HG03159 (cell line): ENCODE results near the gene ZMIZ2.
"Not testable (repeated sequence)": the region's sequence is repeated elsewhere in the genome, so short reads cannot be mapped to it uniquely, and the experiment has no call there.

Experiments
- ATAC-seq: cut with Tn5 transposase; IDR thresholded peaks from one replicate; pipeline ENCODE4 v1.9.1; 2021; ENCODE audit warnings: mild to moderate bottlenecking, moderate library complexity; ENCODE audit not compliant: unreplicated experiment

Gene ZMIZ2

DNA sequence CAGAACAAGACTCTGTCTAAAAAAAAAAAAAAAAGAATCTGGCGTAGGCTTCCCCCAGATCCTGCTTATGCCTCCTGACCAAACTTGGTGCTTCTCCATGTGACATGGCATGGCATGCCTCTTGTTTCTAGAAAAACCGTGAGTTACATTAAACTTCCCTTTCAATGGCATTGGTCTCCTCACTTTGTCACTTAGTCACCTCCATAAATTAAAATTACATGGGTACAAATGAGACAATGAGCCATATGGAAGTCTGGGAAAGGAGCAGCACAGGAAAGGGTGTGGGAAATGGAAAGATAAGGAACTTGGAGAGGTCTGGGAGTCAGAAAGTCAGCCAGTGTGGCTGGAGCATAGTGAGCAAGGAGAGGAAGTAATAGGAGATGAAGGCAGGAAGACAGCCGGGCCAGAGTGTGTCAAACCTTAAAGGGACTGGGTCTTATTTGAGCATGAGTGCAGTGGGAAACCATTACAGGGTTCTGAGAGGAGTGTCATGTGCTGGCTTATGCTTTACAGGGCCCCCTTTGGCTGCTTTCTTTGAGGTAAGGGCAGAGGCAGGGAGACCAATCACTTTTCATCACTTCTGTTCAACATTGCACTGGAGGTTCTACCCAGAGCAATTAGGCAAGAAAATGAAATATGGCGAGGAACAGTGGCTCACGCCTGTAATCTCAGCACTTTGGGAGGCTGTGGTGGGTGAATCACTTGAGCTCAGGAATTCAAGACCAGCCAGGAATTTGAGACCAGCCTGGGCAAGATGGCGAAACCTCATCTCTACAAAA is 21.3 kb upstream of the ZMIZ2 start:
- no peak for ATAC-seq

DNA sequence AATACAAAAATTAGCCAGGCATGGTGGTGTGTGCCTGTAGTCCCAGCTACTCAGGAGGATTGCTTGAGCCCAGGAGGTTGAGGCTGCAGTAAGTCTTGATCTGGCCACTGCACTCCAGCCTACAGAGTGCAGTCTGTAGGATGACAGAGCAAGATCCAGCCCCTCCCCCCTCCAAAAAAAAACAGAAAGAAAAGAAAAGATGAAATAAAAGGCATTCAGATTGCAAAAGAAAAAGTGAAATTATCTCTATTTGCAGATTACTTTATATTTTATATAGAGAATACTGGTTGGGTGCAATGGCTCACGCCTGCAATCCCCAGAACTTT is 20.7 kb upstream of the ZMIZ2 start:
- ATAC-seq, result no peak

DNA sequence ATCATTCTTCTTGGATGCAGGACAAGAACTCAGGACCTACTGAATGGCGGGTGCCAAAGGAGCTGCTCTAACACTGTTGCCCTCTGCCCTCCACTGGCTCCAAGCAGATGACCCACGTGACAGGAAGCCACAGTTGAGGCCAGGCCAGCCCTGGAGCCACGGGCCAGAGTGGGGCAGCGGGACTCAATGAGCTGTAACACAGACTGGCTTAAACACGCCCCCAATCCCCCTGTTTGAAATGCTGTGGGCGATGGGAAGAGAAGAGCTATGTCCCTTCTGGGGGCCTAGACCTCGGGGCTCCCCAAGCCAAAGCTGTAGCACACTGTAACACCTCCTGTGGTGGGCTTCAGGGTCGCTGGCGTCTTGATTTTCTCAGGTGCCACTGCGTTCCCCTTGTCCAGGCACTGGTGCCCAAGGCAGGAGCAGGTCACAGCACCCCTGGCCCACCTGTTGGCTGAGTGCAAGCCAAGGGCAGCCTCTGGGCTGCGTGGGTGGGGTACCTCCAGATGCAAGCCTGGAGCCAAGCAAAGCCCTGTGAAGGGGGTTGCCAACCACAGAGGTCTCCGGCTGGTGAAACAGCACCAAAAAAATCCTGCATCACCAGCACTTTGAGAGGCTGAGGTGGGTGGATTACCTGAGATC is 18.6 kb upstream of the ZMIZ2 start:
- ATAC-seq, result no peak

DNA sequence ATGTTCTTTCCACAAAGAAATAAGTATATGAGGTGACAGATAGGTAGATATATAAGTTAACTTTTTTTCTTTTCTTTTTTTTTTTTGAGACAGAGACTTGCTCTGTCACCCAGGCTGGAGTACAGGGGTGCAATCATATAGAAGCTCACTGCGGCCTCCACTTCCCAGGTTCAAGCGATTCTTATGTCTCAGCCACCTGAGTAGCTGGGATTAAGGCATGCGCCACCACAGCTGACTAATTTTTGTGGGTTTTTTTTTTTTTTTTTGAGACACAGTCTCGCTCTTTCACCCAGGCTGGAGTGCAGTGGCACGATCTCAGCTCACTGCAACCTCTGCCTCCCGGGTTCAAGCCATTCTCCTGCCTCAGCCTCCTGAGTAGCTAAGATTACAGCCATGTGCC is 15.7 kb upstream of the ZMIZ2 start:
- ATAC-seq, result not testable (repeated sequence)

DNA sequence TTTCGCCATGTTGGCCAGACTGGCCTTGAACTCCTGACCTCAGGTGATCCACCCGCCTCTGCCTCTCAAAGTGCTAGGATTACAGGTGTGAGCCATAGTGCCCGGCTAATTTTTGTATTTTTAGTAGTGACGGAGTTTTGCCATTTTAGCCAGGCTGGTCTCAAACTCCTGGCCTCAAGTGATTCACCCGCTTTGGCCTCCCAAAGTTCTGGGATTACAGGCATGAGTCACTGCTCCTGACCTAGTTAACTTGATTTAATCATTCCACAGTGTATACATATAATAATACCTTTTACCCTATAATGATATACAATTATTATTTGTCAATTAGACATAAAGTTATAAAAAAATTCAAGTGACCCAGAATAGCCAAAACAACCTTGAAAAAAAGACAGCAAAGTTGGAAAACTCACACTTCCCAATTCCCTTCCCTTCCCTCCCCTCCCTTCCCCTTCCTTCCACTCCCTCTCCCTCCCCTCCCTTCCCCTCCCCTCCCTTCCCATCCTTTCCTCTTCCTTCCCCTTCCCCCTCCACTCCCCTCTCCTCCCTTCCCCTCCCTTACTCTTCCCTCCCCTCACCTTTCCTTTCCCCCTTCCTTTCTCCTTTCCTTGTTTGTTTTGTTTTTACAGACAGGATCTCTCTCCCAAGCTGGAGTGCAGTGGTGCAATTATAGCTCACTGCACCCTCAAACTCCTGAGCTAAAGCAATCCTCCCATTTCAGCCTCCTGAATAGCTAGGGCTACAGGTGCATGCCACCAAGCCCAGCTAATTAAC is 14.8 kb upstream of the ZMIZ2 start:
- ATAC-seq, result no peak

DNA sequence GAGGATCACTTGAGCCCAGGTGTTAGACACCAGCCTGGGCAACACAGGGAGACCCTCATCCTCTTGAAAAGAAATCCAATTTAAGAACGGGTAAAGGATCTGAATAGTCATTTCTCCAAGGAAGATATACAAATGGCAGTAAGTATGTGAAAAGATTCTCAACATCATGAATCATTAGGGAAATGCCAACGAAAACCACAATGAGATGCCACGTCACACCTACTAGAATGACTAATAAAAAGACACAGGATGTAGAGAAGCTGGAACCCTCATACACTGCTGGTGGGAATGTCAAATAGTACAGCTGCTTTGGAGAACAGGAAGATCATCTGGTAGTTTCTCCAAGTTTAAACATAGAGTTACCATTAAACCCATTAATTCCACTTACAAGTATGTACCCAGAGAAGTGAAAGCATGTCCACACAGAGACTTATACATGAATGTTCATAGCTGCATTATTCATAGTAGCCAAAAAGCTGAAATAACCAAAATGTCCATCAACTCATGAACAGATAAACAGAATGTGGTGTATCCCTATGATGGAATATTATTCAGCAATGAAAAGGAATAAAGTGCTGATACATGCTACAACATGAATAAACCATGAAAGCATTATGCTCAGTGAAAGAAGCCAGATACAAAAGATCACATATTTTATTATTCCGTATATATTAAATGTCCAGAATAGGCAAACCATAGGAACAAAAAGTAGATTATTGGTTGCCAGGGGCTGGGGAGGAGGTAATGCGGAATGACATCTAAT is 13.1 kb upstream of the ZMIZ2 start:
- peak; percentile 54 for ATAC-seq

DNA sequence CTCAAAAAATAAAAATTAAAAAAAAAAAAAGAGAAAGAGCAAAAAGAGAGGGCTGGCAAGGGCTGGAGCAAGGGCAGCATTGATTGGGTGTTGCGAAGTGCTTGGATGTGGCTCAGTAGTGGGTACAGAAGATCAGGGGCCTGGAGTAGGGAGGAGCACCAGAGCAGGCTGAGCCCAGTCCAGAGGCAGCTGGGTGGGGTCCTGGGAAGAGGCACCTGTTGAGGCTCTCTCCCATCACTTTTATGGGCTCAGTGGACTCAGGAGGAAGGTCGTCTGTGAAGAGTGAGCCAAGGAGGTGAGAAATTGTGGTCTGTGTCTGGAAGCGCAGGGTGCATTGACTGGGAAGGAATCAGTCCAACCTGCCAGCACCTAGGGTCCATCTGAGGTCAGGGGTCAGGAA is 11.8 kb upstream of the ZMIZ2 start:
- ATAC-seq, result no peak

DNA sequence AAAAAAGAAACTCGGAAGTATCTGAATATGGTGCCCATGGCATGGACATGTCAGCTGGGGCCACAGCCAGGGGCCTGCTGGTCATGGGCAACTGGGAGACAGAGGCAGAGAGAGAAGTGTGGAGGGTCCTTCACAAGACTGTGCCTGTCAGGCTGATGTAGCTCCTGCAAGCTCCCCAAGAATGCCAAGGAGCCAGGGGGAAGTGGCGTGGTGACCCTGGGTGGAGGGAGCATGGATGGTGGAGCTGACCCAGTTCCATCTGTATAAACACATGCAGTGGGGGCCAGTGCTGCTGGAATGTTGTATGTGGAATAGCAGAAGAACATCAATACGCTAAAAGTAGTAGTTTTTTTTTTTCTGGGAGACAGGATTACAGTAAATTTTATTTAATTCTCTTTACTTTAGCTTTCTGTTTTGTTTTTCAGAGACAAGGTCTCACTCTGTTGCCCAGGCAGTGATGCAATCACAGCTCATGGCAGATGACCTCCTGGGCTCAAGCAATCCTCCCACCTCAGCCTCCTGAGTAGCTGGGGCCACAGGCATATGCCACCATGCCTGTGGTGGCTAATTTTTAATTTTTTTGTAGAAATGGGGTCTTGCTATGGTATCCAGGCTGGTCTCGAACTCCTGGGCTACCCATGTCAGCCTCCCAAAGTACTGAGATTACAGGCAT is 10.5 kb upstream of the ZMIZ2 start:
- no peak for ATAC-seq

DNA sequence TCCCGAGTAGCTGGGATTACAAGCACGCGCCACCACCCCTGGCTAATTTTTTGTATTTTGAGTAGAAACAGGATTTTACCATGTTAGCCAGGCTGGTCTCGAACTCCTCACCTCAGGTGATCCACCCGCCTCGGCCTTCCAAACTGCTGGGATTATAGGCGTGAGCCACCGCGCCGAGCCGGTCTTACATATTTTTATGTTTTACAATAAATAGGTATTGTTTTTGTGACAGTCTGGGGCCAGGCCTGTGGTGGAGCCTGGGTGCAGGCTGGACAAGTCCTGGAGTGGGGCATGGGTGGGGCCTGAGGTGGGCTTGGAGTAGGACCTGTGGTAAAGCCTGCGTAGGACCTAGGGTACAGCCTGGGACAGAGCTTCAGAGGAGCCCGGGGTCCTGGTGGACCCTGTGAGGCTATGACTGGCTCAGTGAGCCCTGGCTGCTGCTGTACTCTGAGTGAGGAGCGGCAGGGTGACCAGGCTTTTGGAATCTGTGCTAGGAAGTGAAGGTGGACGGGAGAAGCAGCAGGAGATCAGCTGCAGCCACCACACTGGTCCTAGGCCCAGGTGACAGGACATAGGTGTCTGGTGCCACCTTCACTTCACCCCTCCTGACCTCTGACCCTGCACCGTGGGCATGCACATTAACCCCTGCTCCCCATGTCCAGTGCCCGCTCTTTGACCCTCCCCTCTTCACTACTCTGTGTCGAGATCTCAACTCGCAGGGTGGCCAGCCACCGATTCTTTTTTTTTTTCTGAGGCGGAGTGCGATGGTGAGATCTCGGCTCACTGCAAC is 9.6 kb upstream of the ZMIZ2 start:
- no peak for ATAC-seq

DNA sequence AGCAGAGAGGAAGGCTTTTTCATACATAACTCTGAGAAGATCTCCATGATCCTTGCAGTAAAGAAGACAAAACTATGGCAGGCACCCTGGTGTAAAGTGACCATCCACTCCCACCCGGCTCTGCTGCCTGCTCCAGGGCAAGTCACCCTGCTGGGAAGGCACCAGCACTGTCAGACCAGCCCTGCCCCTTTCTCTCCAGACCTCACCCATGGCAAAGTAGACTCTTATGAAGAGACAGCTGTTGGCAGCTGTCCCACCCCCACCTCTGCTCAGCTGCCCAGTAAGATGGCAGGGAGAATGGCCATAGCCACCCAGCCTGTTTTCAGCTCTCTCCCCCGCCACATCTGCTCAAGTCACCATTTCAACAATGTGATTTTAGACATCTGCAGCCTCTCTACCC is 8.6 kb upstream of the ZMIZ2 start:
- ATAC-seq, result no peak

DNA sequence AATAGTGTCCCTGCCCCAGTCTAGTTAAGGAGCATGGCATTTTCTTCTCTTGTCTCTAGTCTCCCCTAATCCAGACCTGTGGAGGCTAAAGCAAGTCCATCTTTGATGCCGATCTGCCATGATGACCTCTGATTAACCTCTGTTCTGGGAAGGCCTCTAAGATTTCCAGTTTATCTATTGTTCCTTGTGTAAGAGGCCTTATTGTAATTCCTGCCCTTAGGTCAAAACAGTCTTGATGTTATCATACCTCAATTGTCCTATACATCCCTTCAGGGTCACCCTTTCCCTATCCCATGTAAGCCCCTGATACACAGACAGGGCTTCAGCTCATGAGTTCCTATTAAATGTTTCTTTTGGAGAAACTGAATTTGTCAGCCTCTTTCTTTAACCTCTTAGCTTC is 4.9 kb upstream of the ZMIZ2 start:
- no peak for ATAC-seq

DNA sequence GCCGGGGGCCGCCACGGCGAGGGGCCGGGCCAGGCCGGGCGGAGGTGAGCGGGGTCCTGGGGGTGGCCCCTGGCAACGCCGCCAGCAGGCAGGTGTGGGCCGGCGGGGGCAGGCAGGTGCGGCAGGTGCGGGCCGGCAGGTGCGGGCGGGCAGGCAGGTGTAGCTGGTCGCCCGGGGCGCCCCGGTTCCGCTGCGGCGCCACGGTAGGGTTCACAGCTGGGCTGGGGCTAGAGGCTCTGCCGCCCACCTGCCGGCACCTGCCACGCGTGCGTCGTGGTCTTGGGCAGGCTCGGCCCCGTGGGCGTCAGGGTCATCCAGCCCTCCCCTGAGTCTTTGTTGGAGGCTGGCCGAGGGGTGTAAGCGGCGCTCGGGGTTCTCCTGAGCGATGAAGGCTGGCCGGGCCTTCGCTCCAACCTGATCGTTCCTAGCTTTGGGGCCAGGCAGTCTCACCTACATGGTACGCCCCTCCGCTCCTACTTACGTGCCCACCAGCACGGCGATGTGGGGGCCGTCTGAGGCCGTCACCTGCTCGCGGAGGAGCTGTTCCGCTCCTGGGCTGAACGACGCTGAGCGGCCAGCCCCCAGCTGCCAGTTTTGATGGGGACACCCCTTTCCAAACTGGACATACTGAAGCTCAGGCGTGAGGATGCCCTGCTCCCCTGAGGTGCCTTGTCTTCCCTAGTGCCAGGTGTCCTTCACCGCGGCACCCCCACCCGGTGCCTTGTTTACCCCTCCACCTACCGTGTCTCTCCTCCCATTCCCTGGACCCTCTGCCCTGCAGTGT is 493 bp downstream of the ZMIZ2 start:
- ATAC-seq, result no peak

DNA sequence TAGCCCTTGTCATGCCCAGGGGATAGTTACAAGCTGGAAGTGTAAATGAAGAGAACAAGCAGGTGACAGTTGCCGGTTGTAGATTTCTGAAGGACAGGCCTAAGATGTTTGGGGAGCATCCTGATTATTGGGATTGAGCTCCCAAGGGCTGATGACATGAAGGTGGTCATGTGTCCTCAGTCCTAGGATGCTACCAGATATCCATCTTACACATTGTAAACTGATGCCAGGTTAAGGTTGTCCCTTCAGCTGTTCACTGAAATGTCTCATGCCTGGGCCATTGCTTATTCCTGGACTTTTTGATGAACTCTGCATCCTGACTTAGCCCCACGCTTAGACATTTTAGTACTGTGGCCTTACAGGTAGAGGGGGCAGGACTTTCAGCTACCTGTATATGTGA is 1.3 kb downstream of the ZMIZ2 start:
- ATAC-seq, result no peak

DNA sequence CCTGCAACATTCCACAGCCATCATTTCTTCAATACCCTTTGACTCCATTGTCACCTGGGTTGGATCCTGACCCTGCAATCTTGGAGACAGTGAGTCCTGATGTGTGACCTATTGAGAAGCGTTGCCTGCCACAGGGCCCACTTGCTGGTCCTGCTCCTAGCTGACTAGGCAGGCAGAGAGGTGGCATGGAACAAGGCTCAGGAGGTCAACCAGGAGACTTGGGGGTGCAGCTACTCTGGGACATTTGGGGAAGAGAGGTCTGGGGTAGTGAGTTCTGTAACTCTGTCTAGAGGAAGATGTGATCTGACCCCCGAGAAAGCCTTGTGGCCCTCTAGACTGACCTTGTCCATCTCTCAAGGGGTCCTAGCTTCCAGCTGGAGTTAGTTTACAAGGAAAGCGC is 1.8 kb downstream of the ZMIZ2 start:
- no peak for ATAC-seq

DNA sequence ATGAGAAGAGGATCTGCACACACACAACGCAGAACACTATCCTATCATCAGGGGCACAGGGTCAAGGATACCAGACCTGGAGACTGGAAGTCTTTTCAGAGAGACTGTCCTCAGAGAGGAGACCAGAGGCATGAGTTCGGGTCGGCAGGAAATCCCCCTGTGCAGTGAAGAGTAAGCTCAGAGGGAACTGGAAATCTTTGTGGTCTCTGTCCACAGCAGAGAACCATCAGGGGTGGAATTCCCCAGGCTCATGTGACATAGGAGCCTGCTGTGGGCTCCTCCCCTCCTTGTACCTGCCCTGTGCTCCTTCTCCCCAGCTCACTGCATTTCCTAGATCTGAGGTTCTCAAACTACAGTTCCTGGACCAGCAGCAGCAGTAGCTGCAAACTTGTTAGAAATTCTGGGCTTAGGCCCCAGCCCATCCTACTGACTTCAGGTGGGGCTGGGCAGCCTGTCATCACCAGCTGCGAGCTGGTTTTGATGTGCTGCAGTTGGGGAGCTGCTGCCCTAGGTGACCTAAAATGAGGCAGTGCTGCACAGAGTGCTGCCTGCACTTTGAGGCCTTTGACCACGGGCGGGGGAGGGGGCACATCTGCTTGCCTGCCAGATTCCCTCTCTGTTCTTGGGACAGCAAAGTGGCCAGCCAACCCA is 2.4 kb downstream of the ZMIZ2 start:
- ATAC-seq, result peak; percentile 45

DNA sequence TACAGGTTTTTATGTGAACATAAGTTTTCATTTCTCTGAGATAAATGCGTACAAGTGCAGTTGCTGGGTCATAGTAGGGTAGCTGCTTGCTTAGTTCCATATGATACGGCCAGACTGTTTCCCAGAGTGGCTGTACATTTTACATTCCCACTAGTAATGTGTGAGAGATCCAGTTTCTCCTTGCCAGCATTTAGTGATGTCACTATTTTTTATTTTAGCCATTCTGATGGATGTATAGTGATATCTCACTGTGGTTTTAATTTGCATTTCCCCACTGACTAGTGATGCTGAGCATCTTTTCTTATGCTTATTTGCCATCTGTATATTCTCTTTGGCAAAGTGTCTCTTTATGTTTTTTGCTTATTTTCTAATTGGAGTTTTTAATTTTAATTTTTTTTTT is 4.2 kb downstream of the ZMIZ2 start:
- ATAC-seq, result no peak

DNA sequence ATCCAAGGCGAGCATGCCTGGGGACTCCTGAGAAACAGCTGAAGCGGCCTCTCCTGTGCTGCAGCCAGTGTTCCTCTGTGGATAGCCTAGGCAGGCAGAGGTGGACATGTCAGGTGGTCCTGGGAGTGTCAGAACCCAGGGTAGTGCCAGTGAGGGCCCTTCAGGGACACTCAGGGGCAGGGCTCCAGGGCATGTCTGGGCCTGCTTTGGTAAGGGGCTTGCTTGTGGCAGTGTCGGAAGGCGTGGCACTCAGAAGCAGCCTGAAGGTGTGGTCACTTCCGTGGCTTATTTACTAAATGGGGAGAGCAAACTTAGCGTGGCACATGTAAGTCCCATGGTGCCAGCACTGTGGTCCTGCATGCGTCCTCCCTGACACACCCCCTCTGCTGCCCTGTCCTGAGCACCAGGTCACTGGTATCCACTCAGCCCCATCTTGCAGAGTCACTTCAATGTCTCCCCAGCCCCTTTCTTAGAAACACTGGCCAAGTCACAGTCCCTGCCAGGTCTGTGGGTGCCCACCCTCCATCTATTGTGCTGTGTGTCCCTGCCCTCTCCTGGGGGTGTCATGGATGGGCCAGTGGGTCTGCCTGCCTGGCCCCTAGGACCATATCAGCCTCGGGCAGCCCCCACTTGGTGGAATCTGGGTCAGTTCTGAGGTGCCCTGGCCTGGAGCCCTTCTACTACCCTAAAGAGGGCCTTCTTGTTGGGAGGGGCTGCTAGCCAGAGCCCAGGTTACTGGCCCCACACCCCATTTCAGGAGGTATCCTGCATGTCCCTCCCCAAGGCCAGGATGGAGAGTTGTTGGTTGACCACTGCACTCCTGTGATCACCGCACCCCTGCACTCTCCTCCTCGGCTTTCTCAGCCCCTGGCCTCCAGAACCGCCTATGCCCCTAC is 6.4 kb downstream of the ZMIZ2 start:
- ATAC-seq, result no peak
